ENCODE data around the gene GPR83.

GPR83 gene

GRCh38 chr11:94336033-94336432 is 65.2 kb downstream of the GPR83 start:
- H2AK5ac ChIP-seq (ENCODE audit: low read length, severe bottlenecking): no peak overlapping the region

GRCh38 chr11:94332814-94333213 is 68.4 kb downstream of the GPR83 start:
- H3K36me3 ChIP-seq (ENCODE audit: control insufficient read depth in 1 of 2, insufficient read depth in 2 of 2, low read depth in 1 of 2, low read length in 2 of 2): no peaks in the 10 kb centered on the region
- no peak for DNase-seq
- H3K4me1 ChIP-seq (ENCODE audit: control insufficient read depth, insufficient read depth, low read depth, low read length): no peaks in the 10 kb centered on the region
- no peak overlapping the region for H3K14ac ChIP-seq (ENCODE audit: low read length in 2 of 2)
- no peak overlapping the region for H2BK12ac ChIP-seq (ENCODE audit: low read length in 2 of 2)
- H2BK5ac ChIP-seq (ENCODE audit: low read depth, low read length, poor library complexity, severe bottlenecking): no peak overlapping the region
- no peaks in the 10 kb centered on the region for H3K79me1 ChIP-seq (replicated peaks; ENCODE audit: low read length, poor library complexity, severe bottlenecking)
- H3K4ac ChIP-seq (ENCODE audit: low read depth in 1 of 2, low read length in 2 of 2): no peak overlapping the region
- H4K8ac ChIP-seq (ENCODE audit: low read length): no peak overlapping the region
- peaks cover 0 to 7% of the 10 kb centered on the region in 2 experiments for H3K27me3 ChIP-seq (ENCODE audit: control insufficient read depth in 1 of 2, insufficient read depth in 1 of 2, low read length in 2 of 2)
- no peak overlapping the region for H3K23ac ChIP-seq (ENCODE audit: low read length in 2 of 2)
- no peak overlapping the region for H3K4me3 ChIP-seq (ENCODE audit: insufficient read depth in 1 of 2, low read depth in 1 of 2, low read length in 2 of 2)
- no peak overlapping the region for H2BK120ac ChIP-seq (ENCODE audit: low read depth, low read length)
- no peaks in the 10 kb centered on the region for H3K9me3 ChIP-seq (ENCODE audit: control insufficient read depth, low read length)
- H2AK5ac ChIP-seq (ENCODE audit: low read length, severe bottlenecking): no peak overlapping the region
- H3K18ac ChIP-seq (ENCODE audit: low read depth in 1 of 2, low read length in 2 of 2): no peak overlapping the region
- H3K9ac ChIP-seq (ENCODE audit: low read length): no peak overlapping the region
- H3K4me2 ChIP-seq (ENCODE audit: low read length, poor library complexity, severe bottlenecking): no peak overlapping the region
- H4K91ac ChIP-seq (ENCODE audit: low read length): no peak overlapping the region
- no peak overlapping the region for H3K27ac ChIP-seq (ENCODE audit: low read length, poor library complexity, severe bottlenecking)
- H2BK15ac ChIP-seq (ENCODE audit: low read depth, poor library complexity, severe bottlenecking): no peak overlapping the region
- no peak overlapping the region for H2AFZ ChIP-seq (ENCODE audit: low read depth, low read length)

More at GRCh38 chr11:94336033-94336432, 65.2 kb downstream of the GPR83 start:
- Histone ChIP-seq H2BK5ac (ENCODE audit: low read depth, low read length, poor library complexity, severe bottlenecking) (no peak overlapping the region), H4K8ac (ENCODE audit: low read length) (no peak overlapping the region), H3K27ac (ENCODE audit: low read length, poor library complexity, severe bottlenecking) (no peak overlapping the region), H2BK15ac (ENCODE audit: low read depth, poor library complexity, severe bottlenecking) (no peak overlapping the region), H3K9me3 (ENCODE audit: control insufficient read depth, low read length) (no peaks in the 10 kb centered on the region), H3K27me3 (ENCODE audit: control insufficient read depth in 1 of 2, insufficient read depth in 1 of 2, low read length in 2 of 2) (peaks cover 0 to 5% of the 10 kb centered on the region in 2 experiments), H2AFZ (ENCODE audit: low read depth, low read length) (no peak overlapping the region), H3K23ac (ENCODE audit: low read length in 2 of 2) (no peak overlapping the region), H3K4me1 (ENCODE audit: control insufficient read depth, insufficient read depth, low read depth, low read length) (no peaks in the 10 kb centered on the region), H3K14ac (ENCODE audit: low read length in 2 of 2) (no peak overlapping the region), H3K4me2 (ENCODE audit: low read length, poor library complexity, severe bottlenecking) (no peak overlapping the region), H2BK12ac (ENCODE audit: low read length in 2 of 2) (no peak overlapping the region), H3K9ac (ENCODE audit: low read length) (no peak overlapping the region), H3K4me3 (ENCODE audit: insufficient read depth in 1 of 2, low read depth in 1 of 2, low read length in 2 of 2) (no peak overlapping the region), H3K79me1 (replicated peaks; ENCODE audit: low read length, poor library complexity, severe bottlenecking) (no peaks in the 10 kb centered on the region), H2BK120ac (ENCODE audit: low read depth, low read length) (no peak overlapping the region), H4K91ac (ENCODE audit: low read length) (no peak overlapping the region), H3K36me3 (ENCODE audit: control insufficient read depth in 1 of 2, insufficient read depth in 2 of 2, low read depth in 1 of 2, low read length in 2 of 2) (no peaks in the 10 kb centered on the region), H3K18ac (ENCODE audit: low read depth in 1 of 2, low read length in 2 of 2) (no peak overlapping the region), H3K4ac (ENCODE audit: low read depth in 1 of 2, low read length in 2 of 2) (no peak overlapping the region)
- 100% methylated on average over 1 of the region's 6 CpGs for WGBS
- no peak for DNase-seq

- Histone ChIP-seq H3K9ac (ENCODE audit: low read length) (no peak overlapping the region), H2AK5ac (ENCODE audit: low read length, severe bottlenecking) (no peak overlapping the region), H2BK5ac (ENCODE audit: low read depth, low read length, poor library complexity, severe bottlenecking) (no peak overlapping the region), H2BK12ac (ENCODE audit: low read length in 2 of 2) (no peak overlapping the region), H3K18ac (ENCODE audit: low read depth in 1 of 2, low read length in 2 of 2) (no peak overlapping the region), H3K79me1 (replicated peaks; ENCODE audit: low read length, poor library complexity, severe bottlenecking) (no peaks in the 10 kb centered on the region), H3K4ac (ENCODE audit: low read depth in 1 of 2, low read length in 2 of 2) (no peak overlapping the region), H3K27me3 (ENCODE audit: control insufficient read depth in 1 of 2, insufficient read depth in 1 of 2, low read length in 2 of 2) (peaks cover 0 to 7% of the 10 kb centered on the region in 2 experiments), H3K27ac (ENCODE audit: low read length, poor library complexity, severe bottlenecking) (no peak overlapping the region), H3K4me1 (ENCODE audit: control insufficient read depth, insufficient read depth, low read depth, low read length) (no peaks in the 10 kb centered on the region), H3K36me3 (ENCODE audit: control insufficient read depth in 1 of 2, insufficient read depth in 2 of 2, low read depth in 1 of 2, low read length in 2 of 2) (no peaks in the 10 kb centered on the region), H2BK15ac (ENCODE audit: low read depth, poor library complexity, severe bottlenecking) (no peak overlapping the region), H3K4me2 (ENCODE audit: low read length, poor library complexity, severe bottlenecking) (no peak overlapping the region), H3K23ac (ENCODE audit: low read length in 2 of 2) (no peak overlapping the region), H4K8ac (ENCODE audit: low read length) (no peak overlapping the region), H2BK120ac (ENCODE audit: low read depth, low read length) (no peak overlapping the region), H2AFZ (ENCODE audit: low read depth, low read length) (no peak overlapping the region), H3K4me3 (ENCODE audit: insufficient read depth in 1 of 2, low read depth in 1 of 2, low read length in 2 of 2) (no peak overlapping the region), H4K91ac (ENCODE audit: low read length) (no peak overlapping the region), H3K9me3 (ENCODE audit: control insufficient read depth, low read length) (peaks cover 5% of the 10 kb centered on the region), H3K14ac (ENCODE audit: low read length in 2 of 2) (no peak overlapping the region)
- WGBS: 94% methylated on average over 2 of the region's 2 CpGs
- no peak for DNase-seq
These were observed 70.4 kb downstream of the GPR83 start for GRCh38 chr11:94330789-94331188.

- Histone ChIP-seq H3K4ac (ENCODE audit: low read depth in 1 of 2, low read length in 2 of 2) (no peak overlapping the region), H4K91ac (ENCODE audit: low read length) (no peak overlapping the region), H2BK15ac (ENCODE audit: low read depth, poor library complexity, severe bottlenecking) (no peak overlapping the region), H3K4me2 (ENCODE audit: low read length, poor library complexity, severe bottlenecking) (no peak overlapping the region), H3K27ac (ENCODE audit: low read length, poor library complexity, severe bottlenecking) (no peak overlapping the region), H3K4me3 (ENCODE audit: insufficient read depth in 1 of 2, low read depth in 1 of 2, low read length in 2 of 2) (no peak overlapping the region), H3K4me1 (ENCODE audit: control insufficient read depth, insufficient read depth, low read depth, low read length) (no peaks in the 10 kb centered on the region), H2AK5ac (ENCODE audit: low read length, severe bottlenecking) (no peak overlapping the region), H3K14ac (ENCODE audit: low read length in 2 of 2) (no peak overlapping the region), H3K9ac (ENCODE audit: low read length) (no peak overlapping the region), H2BK120ac (ENCODE audit: low read depth, low read length) (no peak overlapping the region), H3K9me3 (ENCODE audit: control insufficient read depth, low read length) (peaks cover 5% of the 10 kb centered on the region), H4K8ac (ENCODE audit: low read length) (no peak overlapping the region), H2BK12ac (ENCODE audit: low read length in 2 of 2) (no peak overlapping the region), H3K36me3 (ENCODE audit: control insufficient read depth in 1 of 2, insufficient read depth in 2 of 2, low read depth in 1 of 2, low read length in 2 of 2) (no peaks in the 10 kb centered on the region), H3K79me1 (replicated peaks; ENCODE audit: low read length, poor library complexity, severe bottlenecking) (no peaks in the 10 kb centered on the region), H2AFZ (ENCODE audit: low read depth, low read length) (no peak overlapping the region), H3K18ac (ENCODE audit: low read depth in 1 of 2, low read length in 2 of 2) (no peak overlapping the region), H2BK5ac (ENCODE audit: low read depth, low read length, poor library complexity, severe bottlenecking) (no peak overlapping the region), H3K23ac (ENCODE audit: low read length in 2 of 2) (no peak overlapping the region), H3K27me3 (ENCODE audit: control insufficient read depth in 1 of 2, insufficient read depth in 1 of 2, low read length in 2 of 2) (peaks cover 0 to 14% of the 10 kb centered on the region in 2 experiments)
- no peak for DNase-seq
- 88% methylated on average over 3 of the region's 3 CpGs for WGBS
These were observed 71.7 kb downstream of the GPR83 start for GRCh38 chr11:94329501-94329900.

Data from mesenchymal stem cell (in vitro differentiated cells and primary cell).